NCI-H748 treated with DMSO at 0.1 percent for 48 hours (cell line): ENCODE data around the gene TNRC6C.
A peak's percentile ranks its signal among the peaks of the same experiment; 100 is the strongest.
"Not testable (repeated sequence)": the region's sequence is repeated elsewhere in the genome, so short reads cannot be mapped to it uniquely, and the experiment has no call there.

Source experiments
- DNase-seq: peaks from one replicate; lab custom pipeline; 2025; lab: John Stamatoyannopoulos, UW

TNRC6C gene

DNA sequence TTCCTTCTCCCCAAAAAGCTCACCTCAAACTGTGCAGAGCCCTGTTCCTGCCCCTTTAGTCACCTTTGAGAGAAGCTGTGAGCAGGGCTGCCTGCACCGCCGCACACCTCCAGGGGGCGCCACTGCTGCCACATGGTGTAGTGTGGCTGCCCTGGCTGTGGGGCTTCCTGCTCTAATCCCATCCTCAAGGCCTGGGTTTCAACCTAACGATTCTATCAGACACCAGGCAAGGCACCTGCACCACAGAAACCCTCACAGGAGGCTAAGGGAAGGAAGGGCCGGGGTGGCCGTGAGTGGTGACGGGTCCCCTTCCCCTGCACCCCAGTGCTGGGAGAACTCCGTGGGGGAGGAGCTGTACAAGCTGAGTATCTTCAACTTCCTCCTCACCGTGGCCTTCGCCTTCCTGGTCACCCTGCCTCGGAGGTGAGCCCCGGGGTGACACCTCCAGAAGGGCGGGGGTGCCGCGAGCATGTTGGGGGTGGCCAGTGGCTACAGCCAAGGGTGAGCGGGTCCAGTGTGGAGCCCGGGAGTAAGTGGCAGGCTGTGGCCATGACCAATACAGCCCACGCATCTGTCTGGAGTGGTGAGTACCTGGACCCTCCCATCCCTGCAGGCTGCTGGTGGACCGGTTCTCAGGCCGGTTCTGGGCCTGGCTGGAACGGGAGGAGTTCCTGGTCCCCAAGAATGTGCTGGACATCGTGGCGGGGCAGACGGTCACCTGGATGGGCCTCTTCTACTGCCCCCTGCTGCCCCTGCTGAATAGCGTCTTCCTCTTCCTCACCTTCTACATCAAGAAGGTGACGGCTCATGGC lies 179.1 kb downstream of the TNRC6C start:
- DNase-seq, result no peak

DNA sequence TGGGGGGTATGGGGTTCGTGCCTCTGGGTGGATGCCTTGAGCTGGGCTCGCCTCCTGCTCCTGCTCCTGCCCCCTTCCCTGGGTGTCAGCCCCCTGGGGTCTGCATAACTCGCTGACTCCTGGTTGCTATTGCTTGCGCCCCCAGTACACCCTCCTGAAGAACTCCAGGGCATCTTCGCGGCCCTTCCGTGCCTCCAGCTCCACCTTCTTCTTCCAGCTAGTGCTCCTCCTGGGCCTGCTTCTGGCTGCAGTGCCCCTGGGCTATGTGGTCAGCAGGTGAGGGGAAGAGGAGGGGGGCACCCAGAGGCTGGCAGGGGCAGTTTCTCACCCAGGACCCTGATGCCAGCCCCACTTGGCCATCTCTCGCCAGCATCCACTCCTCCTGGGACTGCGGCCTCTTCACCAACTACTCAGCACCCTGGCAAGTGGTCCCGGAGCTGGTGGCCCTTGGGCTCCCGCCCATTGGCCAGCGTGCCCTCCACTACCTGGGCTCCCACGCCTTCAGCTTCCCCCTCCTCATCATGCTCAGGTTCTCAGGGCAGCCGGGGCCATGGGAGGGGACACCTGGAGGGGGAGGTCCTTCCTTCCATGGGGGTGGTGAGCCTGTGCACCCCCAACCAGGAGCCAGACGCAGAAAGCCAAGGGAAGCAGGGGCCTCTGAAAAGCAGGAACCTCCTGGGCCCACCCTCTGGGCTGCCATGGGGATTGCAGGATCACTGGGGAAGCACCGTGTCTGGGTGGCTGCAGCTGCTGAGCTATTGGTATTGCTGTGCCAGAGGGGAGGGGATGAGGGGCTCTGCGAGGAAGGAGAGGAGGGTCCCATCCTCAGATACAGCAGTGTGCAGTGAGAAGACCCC lies 179.9 kb downstream of the TNRC6C start:
- no peak for DNase-seq

DNA sequence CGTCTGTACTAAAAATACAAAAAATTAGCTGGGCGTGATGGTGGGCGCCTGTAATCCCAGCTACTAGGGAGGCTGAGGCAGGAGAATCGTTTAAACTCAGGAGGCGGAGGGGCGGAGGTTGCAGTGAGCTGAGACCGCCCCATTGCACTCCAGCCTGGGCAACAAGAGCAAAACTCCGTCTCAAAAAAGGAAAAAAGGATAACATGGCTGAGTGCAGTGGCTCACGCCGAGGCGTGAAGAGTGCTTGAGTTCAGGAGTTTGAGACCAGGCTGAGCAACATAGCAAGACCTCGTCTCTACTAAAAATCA lies 181.3 kb downstream of the TNRC6C start:
- DNase-seq, result not testable (repeated sequence)

DNA sequence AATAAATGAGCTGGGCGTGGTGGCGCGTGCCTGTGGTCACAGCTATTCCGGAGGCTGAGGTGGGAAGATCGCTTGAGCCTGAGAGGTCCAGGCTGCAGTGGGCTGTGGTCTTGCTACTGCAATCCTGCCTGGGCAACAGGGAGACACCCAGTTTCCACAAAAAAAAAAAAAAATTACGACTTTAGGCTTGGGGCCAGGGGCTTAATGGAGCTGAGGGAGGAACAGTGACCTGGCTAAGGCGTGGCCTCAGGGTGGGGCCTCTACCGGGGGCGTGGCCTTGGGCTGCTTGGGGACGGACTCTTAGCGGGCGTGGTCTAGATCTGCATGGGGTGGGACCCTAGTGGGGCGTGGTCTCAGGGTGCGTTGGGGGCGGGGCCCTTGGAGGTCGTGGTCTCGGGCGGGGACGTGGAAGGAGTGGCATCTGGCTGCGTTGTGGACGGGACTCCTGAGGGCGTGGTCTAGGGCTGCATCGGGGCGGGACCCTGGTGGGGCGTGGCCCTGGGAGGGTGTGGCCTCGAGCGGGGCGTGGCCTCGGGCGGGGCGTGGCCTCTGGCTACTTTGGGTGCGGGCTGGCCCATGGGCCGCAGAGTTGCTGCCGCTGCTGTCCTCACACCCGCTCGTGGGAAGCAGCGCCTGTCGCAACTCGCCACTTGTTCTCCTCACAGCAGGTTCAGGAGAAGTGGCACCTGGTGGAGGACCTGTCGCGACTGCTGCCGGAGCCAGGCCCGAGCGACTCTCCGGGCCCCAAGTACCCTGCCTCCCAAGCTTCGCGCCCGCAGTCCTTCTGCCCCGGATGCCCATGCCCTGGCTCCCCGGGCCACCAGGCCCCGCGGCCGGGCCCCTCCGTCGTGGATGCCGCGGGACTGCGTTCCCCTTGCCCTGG lies 181.9 kb downstream of the TNRC6C start:
- DNase-seq, result peak; percentile 85

DNA sequence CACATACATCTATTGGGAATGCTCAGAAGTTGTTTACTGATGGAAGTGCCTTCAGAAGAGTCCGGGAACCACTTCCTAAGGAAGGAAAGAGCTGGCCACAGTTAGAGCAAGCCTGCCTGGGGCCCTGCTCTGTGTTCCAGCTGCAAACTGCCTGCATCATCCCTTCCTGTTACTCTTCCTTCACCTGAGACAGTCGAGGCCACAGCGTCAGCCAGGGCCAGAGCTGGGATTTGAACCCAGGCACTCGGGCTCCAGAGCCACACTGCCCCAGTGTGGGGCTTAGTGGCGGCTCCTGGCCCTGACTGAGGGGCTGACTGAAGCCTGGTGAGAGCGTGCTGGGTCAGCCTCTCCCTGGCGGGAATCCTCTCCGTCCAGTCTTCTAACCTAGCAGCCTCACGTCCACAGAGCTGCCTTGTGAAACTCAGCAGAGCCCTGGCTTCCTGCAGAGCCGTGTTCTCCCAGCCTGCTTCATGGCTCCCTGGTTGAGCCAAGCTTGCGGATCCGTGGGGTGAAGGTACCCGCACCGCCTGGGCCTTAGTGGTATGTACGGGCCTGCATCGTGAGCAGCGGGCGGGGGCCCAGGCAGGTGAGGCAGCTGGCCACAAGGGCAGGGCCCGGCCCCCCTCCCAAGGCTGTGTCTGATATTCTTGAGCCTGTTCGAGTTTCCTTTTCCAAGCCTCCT lies 183.1 kb downstream of the TNRC6C start:
- DNase-seq, result no peak

DNA sequence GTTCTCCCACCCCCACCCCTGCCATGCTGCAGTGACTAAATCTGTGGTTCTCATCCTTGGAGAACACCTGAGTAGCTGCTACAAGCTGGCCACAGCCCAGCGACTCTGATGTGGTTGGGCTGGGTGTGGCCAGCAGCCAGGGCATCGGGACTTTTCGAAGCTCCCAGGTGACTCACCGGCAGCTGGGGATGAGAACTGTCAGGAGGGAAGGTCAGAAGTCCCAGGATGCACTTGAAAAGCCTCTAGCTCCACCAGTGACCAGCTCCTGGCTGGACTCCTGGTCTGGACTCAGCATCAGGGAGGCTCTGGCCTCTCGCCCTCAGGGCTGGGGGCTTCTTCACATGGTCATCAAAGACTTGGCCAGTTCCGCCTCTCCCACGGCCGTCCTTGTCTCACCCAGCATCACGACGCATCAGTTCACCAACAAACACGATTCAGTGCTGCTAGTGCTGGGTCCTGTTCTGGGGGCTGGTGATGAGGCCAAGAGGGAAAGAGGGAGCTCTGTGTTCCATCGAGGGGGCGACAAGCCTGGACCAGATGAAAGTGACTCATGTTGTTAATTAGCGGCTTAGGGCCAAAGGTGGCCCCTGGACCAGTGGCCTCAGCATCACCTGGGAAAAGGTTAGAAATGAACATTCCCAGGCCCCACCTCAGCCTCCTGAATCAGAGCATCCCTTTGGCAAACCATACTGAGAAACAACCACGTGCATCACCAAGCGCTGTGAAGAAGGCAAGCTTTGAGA lies 183.8 kb downstream of the TNRC6C start:
- no peak for DNase-seq

DNA sequence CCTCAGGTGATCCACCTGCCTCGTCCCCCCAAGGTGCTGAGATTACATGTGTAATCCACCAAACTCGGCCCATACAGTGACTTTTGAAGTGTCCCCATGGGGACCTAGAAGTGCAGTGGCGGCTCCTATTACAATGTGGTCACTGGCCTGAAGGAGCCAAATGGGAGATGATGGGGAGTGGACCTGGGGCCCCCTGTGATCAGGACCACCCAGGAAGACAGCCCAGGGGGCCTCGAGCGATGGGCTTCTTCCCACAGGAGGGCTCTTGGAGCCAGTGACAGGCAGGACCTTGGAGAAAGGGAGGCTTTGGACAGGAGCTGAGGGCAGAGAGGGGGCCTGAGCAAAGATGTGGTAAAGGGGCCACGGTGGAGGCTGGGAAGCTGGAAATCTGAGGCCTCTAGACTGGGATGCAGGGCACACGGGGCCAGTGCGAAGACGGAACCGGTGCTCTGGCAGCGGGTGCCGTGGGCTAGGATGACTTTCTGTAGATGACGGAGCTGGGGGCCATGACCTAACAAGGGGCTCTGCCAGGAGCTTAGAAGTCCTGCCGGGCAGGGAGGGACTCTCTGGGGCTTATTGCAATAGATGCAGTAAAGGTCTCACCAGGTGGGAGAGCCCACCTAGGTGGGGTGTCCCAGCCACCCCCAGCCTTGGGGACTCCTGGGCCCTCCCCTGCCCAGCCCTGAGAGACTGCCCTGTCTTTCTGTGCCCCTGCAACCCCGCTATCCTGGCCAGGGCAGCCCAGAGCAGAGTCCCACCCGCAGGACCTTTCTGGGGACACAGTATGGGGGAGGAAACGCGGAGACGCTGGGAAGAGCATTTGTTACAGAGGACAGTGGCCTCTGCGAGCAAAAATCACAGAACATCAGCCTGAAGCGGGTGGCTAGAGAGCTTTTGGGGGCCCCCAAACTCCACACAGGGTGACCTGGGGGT lies 185.0 kb downstream of the TNRC6C start:
- no peak for DNase-seq

DNA sequence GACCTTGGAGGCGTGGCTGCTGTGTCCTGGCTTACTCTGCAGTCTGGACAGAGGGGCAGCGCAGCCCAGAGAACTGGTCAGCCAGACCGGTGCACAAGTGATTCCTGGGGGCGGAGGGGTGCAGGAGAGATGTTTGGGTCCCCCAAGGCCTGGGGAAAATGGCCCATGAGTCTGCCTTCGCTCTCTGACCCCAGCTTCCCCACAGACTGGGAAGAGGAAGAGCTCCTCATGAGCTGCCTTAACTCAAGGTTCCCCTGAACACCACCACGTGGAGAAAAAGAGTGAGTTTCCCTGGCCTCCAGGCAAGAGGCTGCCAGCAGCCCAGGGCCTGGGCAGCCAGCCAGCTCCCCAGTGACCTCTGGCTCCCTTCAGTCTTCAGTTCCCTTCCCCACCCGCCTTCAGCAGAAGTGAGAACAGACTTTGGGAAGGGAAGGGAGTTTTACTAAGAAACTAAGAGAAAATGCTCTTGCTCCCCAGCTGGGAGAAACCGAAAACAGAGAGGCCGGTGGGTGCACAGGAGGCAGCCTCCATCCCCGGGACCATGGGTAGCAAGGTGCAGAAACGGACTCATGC lies 185.7 kb downstream of the TNRC6C start:
- no peak for DNase-seq

DNA sequence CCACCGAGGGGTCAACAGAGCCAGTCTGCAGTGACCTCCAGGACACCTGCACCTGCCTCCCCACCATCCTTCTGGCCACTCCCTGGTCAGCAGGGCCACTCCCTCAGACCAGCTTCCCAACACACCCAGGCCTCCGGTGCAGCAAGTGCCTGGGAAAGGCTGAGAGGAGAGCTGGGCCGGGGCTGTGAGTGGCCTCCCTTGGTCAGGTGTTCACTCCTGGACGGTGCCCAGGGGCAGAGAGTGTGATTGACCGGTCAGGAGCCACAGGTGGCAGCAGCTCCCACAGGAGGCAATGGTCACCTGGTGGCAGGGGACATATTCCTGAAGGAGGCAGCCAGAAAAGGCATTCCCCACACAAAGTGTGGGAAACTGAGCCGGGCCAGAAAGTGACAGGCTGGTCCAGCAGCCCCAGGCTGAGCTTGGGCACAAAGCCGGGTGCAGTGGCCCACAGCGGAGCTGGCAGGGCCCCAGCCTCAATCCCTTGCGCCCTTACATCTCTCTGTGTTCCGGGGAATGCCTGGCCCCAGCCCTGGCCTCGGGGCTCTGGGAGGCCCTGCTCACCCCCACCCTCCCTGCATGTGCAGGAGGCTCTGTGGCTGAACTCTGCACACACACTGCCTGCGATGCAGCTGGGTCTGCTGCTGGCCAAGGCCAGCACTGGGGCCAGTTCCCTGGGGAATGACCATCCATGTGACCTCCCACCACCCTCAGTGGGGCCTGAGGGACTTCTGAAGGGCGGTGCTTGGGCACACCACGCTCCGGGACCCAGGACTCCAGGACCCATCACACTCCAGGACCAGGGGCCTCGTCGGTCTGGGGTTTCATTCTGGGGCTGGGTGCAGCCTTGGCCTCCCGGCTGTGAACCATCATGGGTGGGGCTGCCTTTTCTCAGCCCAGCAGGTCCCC lies 186.5 kb downstream of the TNRC6C start:
- no peak for DNase-seq

DNA sequence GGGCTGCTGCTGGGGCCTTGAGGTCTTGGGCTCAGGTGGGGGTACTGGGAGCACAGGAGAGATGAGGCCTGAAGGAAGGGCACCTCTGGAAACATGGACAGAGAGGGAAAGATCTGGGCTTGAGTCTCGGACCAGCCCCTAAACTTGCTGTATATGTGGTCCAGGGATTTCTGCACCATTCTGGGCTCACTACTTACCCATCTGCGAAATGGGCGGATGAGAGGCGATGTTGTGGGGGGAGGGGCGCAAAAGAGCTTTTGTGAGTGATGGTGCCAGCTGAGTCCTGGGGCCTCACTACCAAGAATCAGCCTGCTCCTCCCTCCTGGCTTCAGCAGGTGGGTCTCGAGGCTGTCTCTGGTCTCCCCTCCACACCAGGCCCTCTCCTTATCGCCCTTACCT lies 188.0 kb downstream of the TNRC6C start:
- no peak for DNase-seq

DNA sequence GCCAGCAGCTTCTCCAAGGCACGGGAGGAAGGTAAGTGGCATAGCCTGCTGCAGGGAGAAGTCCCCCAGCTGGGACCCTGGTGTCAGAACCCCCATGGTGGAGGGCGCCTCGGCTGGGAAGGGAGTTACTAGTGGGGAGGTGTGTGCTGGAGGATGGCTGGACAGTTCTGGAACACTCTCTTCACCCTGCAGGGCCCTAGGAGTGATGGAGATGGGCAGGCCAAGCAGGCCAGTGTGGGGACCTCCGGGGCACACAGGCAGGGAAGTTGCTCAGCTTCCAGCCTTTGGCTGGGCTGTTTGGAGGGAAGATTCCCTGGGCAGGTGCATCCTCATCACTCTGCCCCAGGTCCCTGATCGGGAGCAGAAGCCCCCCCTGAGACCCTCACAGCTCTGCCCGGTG lies 188.4 kb downstream of the TNRC6C start:
- no peak for DNase-seq

DNA sequence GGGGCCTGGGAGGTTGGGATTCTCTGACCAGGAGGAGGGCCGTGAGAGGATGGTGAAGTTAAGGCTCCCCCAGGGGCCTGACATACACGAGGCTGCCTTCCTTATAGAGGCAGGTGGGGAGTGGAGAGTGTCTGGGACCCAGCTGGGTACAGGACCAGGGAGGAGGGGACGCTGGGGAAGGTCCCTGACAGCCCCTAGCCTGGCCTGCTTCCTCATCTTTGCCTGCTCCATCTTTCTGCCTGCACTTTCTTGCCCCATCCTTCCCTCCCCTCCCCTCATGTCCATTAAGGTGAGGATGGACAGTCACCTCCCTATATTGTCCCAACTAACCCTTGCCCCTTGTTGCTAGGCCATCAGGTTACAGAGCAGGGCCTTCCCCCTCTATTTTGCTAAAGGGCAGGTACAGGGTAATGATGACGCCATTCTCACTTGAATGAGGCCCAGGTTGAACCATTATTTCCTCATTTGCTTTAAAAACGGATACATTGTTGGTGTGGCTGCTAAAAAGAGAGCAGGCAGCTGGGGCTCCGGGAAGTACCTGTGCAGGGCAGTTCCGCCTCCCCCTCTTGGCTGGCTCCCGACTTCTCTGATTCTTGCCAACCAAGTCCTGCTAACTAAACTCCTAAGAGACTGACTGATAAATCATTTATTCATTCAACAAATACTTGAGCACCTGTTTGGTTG lies 189.0 kb downstream of the TNRC6C start:
- DNase-seq, result no peak

DNA sequence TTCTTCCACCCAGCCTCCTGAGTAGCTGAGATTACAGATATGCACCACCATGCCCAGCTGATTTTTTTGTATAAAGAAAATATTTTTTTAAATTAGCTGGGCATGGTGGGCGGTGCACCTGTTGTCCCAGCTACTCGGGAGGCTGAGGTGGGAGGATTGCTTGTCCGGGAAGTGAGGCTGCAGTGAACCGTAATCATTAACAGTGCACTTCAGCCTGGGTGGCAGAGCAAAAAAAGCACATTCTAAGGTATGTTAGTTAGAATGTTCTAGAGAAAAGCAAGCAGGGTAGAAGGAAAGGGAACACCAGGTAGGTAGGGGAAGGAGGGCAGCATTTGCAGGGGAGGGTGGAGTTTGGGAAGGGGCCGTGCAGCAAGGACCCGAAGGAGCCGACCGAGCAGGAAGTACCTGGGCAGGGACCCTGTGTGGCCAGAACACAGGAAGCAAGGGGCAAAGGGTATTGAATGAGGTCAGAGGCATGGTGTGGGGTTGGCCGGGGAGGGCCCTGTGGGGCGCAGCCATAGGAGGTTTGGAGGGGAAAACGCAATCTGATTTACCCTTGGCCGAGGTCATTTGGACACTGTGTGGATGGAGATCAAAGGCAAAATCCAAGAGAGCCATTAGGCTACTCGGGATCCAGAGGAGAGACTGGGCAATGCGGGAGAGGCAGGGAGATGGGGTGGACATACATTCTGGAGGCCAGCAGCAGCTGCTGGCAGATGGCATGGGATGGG lies 189.9 kb downstream of the TNRC6C start:
- no peak for DNase-seq

DNA sequence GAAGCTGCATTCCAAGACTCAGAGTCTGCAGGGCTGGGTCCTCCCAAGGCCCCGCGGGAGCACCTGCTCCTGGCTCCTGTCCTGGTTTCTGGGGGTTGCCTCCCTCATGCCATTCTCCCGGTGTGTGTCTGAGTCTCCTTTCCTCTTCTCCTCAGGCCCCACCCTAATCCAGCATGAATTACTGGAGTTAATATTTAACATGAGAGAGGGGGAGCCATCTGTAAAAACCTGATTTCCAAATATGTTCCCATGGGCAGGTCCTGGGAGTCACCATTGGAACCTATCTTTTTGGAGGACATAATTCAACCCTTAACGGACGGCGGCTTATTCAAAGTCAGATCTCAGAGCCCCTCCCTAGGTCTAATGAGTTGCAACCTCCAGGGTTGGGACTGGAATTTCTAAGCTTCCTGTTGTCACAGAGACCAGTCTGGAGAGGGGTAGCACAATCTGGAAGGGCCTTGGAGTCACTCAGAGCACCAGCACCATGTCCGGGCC lies 193.1 kb downstream of the TNRC6C start:
- no peak for DNase-seq

DNA sequence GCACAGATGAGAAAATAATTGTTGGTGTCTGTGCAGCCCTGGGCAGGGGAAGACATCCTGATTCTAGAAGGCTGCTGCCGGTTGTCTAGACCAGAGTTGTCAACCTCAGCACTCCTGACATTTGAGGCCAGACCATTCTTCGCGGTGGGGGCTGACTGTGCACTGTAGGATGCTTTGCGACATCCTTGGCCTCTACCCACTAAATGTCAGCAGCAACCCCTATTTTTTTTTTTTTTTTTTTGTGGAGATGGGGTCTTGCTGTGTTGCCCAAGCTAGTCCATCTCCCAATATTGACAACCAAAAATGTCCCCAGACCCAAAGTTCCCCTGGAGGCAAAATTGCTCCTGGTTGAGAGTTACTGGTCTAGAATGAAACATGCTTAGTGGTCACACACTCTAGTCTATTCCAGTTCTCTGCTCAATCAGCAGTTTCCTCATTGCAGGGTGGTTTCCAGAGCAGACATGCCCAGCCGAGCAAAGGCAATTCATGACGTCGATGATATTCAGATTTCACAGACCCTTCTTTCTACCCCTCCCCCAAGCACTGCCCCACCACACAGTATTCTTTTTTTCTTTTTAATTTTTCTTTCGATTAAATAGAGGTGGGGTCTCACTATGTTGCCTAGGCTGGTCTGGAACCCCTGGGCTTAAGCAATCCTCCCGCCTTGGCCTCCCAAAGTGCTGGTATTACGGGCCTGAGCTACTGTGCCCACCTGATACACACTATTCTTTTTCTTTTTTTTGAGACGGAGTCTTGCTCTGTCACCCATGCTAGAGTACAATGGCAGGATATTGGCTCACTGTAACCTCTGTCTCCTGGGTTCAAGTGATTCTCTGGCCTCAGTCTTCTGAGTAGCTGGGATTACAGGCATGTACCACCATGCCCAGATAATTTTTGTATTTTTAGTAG lies 196.7 kb downstream of the TNRC6C start:
- DNase-seq, result no peak
